ENCODE measurements around the gene RGCC. TPM values are rescaled to one million over a fixed set of nuclear protein-coding genes. Genes with fewer than 3 reads are reported as not detected.

RGCC gene
- total RNA-seq, 1 experiment from 2014 or later = not detected

DNA sequence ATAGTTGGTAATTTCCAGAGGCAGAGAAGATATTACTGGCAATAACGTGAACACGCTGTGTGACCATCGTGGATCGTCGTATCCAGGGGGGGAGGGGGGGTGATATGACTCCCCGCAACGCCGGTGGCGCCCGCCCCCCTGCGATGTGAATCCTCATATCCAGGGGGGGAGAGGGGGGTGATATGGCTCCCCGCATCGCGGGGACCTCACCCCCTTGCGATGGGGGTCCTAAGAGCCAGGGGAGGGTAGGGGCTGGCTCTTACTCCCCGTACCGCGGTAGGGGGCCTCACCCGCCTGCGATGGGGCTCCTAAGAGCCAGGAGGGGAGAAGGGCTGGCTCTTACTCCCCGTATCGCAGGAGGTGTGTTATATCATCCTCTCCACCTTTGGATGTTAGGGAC, 31.3 kb upstream of the RGCC start:
- Histone ChIP-seq H2AFZ (ENCODE audit: low read length) (no peak overlapping the region), H3K27me3 (ENCODE audit: insufficient read depth, low read length) (no peaks in the 10 kb centered on the region), H3K9me3 (ENCODE audit: control insufficient read depth, low read depth, low read length) (no peaks in the 10 kb centered on the region), H3K14ac (ENCODE audit: insufficient read depth, low read length) (no peak overlapping the region), H2AK5ac (ENCODE audit: insufficient read length, low read length) (no peak overlapping the region), H3K79me1 (ENCODE audit: insufficient read depth, low read depth, low read length, poor library complexity, severe bottlenecking) (no peaks in the 10 kb centered on the region), H2BK15ac (ENCODE audit: low read depth, low read length) (no peak overlapping the region), H3K27ac (ENCODE audit: insufficient read length, low read depth, low read length) (no peak overlapping the region), H3K18ac (ENCODE audit: insufficient read length, low read depth, low read length) (no peak overlapping the region), H2BK12ac (ENCODE audit: insufficient read length, low read depth, low read length) (no peak overlapping the region), H4K91ac (ENCODE audit: insufficient read length, low read depth, low read length) (no peak overlapping the region), H2BK5ac (ENCODE audit: insufficient read length, low read length) (no peak overlapping the region), H2BK20ac (ENCODE audit: low read depth, low read length, poor library complexity, severe bottlenecking) (no peak overlapping the region), H3T11ph (ENCODE audit: low read length) (no peak overlapping the region), H4K8ac (replicated peaks; ENCODE audit: insufficient read length, low read depth, low read length) (no peak overlapping the region), H3K9ac (ENCODE audit: extremely low read depth, insufficient read length, low read length) (no peak overlapping the region), H3K4ac (ENCODE audit: low read depth, low read length) (no peak overlapping the region), H3K4me1 (ENCODE audit: insufficient read depth, low read length) (no peaks in the 10 kb centered on the region), H3K56ac (ENCODE audit: insufficient read length, low read depth, low read length) (no peak overlapping the region), H3K4me2 (ENCODE audit: insufficient read depth, insufficient read length, low read length) (no peak overlapping the region), H4K20me1 (ENCODE audit: control insufficient read depth, insufficient read depth, insufficient read length) (no peaks in the 10 kb centered on the region), H2BK120ac (ENCODE audit: low read depth, low read length, poor library complexity, severe bottlenecking) (no peak overlapping the region), H3K23ac (ENCODE audit: insufficient read length, low read depth, low read length) (no peak overlapping the region), H3K23me2 (ENCODE audit: insufficient read length, low read depth, low read length, poor library complexity, severe bottlenecking) (no peaks in the 10 kb centered on the region), H3K79me2 (ENCODE audit: insufficient read depth, low read length) (no peaks in the 10 kb centered on the region), H4K5ac (ENCODE audit: insufficient read length, low read depth, low read length) (no peak overlapping the region)
- WGBS (ENCODE audit: extremely low coverage, insufficient read length, low lambda C conversion rate) = no CpG with 5 or more reads among the region's 22 CpGs
- Mint-ChIP-seq H3K9me3 (no peaks in the 10 kb centered on the region; a peak in 1 of 5 replicates), H3K4me1 (peaks cover 14 to 16% of the 10 kb centered on the region in 2 experiments), H3K27me3 (ENCODE audit: low read depth) (peaks cover 24% of the 10 kb centered on the region), H3K4me3 (no peak overlapping the region), H3K36me3 (ENCODE audit: insufficient read depth in 1 of 3, low read depth in 3 of 3) (no peaks in the 10 kb centered on the region), H3K27ac (no peak overlapping the region)
- no peak for TF ChIP-seq CTCF (conservative IDR thresholded peaks at IDR 0.05)
- no peak for DNase-seq

All from H9 (cell line).